GM23338 (cell line): ENCODE data around the gene GADL1.

ENCODE experiments used
- CREB1 ChIP-seq: fragments of 250-450 bp; sonication (Bioruptor Pico); IDR thresholded peaks from 2 replicates; pipeline ENCODE4 v1.5.0; 2020; ENCODE audit warnings: low read depth, mild to moderate bottlenecking, moderate library complexity
- EZH2 ChIP-seq: fragments of 200-600 bp; sonication (generic); IDR thresholded peaks from one replicate; pipeline ENCODE4 v1.8.0; 2017; ENCODE audit warnings: antibody characterized with exemption, mild to moderate bottlenecking, low read depth; ENCODE audit not compliant: unreplicated experiment
- EZH2phosphoT487 ChIP-seq: fragments of 200-600 bp; sonication (generic); IDR thresholded peaks from one replicate; pipeline ENCODE4 v1.8.1; 2018; ENCODE audit warnings: antibody characterized with exemption; ENCODE audit not compliant: unreplicated experiment
- JUNB ChIP-seq: IDR thresholded peaks from one replicate; pipeline ENCODE4 v1.6.1; 2016; ENCODE audit warnings: antibody characterized with exemption; ENCODE audit not compliant: unreplicated experiment
- POLR2AphosphoS5 ChIP-seq: IDR thresholded peaks from 2 replicates; pipeline ENCODE4 v1.6.1; 2016; ENCODE audit warnings: antibody characterized with exemption, low read depth
- ZNF114 ChIP-seq: fragments of 250-450 bp; sonication (Bioruptor Pico); IDR thresholded peaks from 2 replicates; pipeline ENCODE4 v1.5.0; 2020; ENCODE audit warnings: mild to moderate bottlenecking, moderate library complexity
- ZNF331 ChIP-seq: fragments of 250-450 bp; sonication (Bioruptor Pico); IDR thresholded peaks from 2 replicates; pipeline ENCODE4 v1.5.0; 2020; ENCODE audit warnings: low read depth, mild to moderate bottlenecking, moderate library complexity
- TF ChIP-seq, protein P1 (sequence below), 2 experiments: fragments of 200-600 bp in 1 of 2; sonication (generic) in 1 of 2; conservative IDR thresholded peaks; 2 replicates each; pipeline versions ENCODE4 v1.5.1 to v1.6.1; 2016 to 2017; ENCODE audit warnings: antibody characterized with exemption in 2 of 2, low read depth in 2 of 2, mild to moderate bottlenecking in 2 of 2, moderate library complexity in 1 of 2
- TF ChIP-seq, protein P2 (sequence below): IDR thresholded peaks from one replicate; pipeline ENCODE4 v1.6.1; 2018; ENCODE audit warnings: antibody characterized with exemption; ENCODE audit not compliant: unreplicated experiment
- TF ChIP-seq, protein P3 (sequence below): IDR thresholded peaks from 2 replicates; pipeline ENCODE4 v1.6.1; 2016; ENCODE audit warnings: antibody characterized with exemption

DNA sequence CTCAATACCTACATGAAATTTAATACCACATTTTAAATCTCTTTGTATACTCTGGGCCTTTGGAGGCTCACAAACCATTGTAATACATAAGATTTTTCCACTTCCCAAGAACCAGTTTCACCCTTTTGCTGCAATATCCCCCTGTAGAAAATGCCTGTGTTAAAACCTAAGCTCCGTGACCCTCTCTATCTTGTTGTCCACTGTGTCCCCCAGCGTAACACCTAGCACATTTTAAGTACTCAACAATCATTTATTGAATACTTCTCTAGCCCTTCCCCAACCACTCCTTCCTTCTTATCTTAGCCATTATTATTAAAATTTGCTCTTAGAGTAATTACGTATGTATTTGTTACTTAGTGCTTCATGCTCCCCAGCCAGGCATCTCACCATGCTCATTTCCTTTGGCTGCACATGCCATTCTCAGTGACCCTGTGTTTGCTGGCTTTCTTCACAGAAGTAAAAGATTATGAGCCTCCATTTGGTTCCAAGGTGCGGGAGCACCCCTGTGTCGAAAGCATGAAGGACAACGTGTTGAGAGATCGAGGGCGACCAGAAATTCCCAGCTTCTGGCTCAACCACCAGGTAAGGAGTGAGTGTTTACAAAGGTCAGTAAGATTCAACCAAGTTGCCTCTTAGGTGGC lies 206.4 kb downstream of the GADL1 start:
- no peak for TF ChIP-seq POLR2AphosphoS5
- TF ChIP-seq, protein P1, sequence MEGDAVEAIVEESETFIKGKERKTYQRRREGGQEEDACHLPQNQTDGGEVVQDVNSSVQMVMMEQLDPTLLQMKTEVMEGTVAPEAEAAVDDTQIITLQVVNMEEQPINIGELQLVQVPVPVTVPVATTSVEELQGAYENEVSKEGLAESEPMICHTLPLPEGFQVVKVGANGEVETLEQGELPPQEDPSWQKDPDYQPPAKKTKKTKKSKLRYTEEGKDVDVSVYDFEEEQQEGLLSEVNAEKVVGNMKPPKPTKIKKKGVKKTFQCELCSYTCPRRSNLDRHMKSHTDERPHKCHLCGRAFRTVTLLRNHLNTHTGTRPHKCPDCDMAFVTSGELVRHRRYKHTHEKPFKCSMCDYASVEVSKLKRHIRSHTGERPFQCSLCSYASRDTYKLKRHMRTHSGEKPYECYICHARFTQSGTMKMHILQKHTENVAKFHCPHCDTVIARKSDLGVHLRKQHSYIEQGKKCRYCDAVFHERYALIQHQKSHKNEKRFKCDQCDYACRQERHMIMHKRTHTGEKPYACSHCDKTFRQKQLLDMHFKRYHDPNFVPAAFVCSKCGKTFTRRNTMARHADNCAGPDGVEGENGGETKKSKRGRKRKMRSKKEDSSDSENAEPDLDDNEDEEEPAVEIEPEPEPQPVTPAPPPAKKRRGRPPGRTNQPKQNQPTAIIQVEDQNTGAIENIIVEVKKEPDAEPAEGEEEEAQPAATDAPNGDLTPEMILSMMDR (conservative IDR thresholded peaks at IDR 0.05; ENCODE audit: low read depth in 2 of 2), result no peak
- TF ChIP-seq, protein P2, sequence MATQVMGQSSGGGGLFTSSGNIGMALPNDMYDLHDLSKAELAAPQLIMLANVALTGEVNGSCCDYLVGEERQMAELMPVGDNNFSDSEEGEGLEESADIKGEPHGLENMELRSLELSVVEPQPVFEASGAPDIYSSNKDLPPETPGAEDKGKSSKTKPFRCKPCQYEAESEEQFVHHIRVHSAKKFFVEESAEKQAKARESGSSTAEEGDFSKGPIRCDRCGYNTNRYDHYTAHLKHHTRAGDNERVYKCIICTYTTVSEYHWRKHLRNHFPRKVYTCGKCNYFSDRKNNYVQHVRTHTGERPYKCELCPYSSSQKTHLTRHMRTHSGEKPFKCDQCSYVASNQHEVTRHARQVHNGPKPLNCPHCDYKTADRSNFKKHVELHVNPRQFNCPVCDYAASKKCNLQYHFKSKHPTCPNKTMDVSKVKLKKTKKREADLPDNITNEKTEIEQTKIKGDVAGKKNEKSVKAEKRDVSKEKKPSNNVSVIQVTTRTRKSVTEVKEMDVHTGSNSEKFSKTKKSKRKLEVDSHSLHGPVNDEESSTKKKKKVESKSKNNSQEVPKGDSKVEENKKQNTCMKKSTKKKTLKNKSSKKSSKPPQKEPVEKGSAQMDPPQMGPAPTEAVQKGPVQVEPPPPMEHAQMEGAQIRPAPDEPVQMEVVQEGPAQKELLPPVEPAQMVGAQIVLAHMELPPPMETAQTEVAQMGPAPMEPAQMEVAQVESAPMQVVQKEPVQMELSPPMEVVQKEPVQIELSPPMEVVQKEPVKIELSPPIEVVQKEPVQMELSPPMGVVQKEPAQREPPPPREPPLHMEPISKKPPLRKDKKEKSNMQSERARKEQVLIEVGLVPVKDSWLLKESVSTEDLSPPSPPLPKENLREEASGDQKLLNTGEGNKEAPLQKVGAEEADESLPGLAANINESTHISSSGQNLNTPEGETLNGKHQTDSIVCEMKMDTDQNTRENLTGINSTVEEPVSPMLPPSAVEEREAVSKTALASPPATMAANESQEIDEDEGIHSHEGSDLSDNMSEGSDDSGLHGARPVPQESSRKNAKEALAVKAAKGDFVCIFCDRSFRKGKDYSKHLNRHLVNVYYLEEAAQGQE, result no peak
- TF ChIP-seq EZH2phosphoT487, result no peak
- no peak for TF ChIP-seq EZH2
- TF ChIP-seq ZNF331 (CRISPR knock-in tag), result no peak
- TF ChIP-seq CREB1 (CRISPR knock-in tag), result no peak
- TF ChIP-seq JUNB, result no peak
- TF ChIP-seq, protein P3, sequence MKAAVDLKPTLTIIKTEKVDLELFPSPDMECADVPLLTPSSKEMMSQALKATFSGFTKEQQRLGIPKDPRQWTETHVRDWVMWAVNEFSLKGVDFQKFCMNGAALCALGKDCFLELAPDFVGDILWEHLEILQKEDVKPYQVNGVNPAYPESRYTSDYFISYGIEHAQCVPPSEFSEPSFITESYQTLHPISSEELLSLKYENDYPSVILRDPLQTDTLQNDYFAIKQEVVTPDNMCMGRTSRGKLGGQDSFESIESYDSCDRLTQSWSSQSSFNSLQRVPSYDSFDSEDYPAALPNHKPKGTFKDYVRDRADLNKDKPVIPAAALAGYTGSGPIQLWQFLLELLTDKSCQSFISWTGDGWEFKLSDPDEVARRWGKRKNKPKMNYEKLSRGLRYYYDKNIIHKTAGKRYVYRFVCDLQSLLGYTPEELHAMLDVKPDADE, result no peak
- no peak for TF ChIP-seq ZNF114 (CRISPR knock-in tag)
